Fibroblast of pulmonary artery (primary cell): ENCODE data around the gene F2R.
A peak's percentile ranks its signal among the peaks of the same experiment; 100 is the strongest.
"Not testable (repeated sequence)": the region's sequence is repeated elsewhere in the genome, so short reads cannot be mapped to it uniquely, and the experiment has no call there.

ENCODE experiments used
- DNase-seq: peaks from one replicate; pipeline ENCODE4 v3.0.0-alpha.2; 2010; ENCODE audit warnings: low read depth
- H3K4me3 ChIP-seq: replicated peaks from 2 replicates; pipeline ENCODE4 v1.5.1; 2011; ENCODE audit warnings: low read depth, mild to moderate bottlenecking, control low read depth, low read length, moderate library complexity
- TF ChIP-seq, protein P1 (sequence below): IDR thresholded peaks from 2 replicates; pipeline ENCODE4 v1.5.1; 2011; ENCODE audit warnings: mild to moderate bottlenecking, control low read depth, low read length, inconsistent platforms; ENCODE audit errors: missing control alignments

F2R gene

DNA sequence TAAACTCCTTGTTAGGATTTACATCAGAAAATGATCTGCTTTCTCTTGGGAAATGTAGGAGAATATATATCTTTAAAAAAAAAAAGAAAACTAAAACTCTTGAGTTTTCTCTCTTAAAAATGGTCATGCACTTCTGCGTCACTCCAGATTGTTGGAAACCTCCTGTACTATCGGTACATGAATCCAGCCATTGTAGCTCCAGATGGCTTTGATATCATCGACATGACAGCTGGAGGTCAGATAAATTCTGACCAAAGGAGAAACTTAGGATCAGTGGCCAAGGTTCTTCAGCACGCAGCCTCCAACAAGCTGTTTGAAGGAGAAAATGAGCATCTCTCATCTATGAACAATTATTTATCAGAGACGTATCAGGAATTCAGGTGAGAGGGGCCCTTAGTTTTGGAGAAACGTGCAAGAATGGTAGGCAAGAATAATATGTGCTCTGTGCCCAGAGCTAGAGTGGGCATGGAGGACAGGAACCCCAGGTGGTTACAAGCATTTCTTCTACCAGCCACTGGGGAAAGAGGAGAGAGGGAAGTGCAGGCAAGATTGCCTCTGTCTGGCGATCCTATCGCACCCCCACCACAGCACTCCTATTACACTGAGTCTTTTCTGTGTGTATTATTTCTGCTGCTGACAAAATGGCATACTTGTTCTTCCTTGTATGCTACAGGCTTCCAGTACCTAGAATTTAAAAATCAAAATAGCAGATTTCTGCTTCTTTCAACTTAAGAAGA, 41.4 kb upstream of the F2R start:
- no peak overlapping the region for H3K4me3 ChIP-seq
- no peak for DNase-seq
- TF ChIP-seq, protein P1, sequence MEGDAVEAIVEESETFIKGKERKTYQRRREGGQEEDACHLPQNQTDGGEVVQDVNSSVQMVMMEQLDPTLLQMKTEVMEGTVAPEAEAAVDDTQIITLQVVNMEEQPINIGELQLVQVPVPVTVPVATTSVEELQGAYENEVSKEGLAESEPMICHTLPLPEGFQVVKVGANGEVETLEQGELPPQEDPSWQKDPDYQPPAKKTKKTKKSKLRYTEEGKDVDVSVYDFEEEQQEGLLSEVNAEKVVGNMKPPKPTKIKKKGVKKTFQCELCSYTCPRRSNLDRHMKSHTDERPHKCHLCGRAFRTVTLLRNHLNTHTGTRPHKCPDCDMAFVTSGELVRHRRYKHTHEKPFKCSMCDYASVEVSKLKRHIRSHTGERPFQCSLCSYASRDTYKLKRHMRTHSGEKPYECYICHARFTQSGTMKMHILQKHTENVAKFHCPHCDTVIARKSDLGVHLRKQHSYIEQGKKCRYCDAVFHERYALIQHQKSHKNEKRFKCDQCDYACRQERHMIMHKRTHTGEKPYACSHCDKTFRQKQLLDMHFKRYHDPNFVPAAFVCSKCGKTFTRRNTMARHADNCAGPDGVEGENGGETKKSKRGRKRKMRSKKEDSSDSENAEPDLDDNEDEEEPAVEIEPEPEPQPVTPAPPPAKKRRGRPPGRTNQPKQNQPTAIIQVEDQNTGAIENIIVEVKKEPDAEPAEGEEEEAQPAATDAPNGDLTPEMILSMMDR = no peak

DNA sequence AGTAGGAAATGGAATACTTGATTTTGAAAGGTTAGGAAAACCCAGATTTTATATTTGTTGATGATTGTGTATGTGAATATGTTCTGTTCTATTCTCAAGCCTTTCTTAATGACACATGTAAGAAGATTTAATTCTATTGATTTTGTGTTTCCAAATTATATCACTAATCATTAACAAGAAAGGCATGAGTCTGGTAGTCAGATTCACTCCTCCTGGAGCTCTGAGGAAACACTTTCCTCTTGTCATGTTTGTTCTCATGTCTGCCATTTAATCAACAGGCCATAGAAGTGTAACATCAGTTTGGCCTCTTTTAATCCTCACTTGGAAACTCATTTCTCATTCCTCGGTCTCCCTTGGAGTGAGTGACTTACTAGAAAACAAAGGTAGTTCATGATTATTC, 40.6 kb upstream of the F2R start:
- DNase-seq = no peak
- TF ChIP-seq, protein P1 = no peak
- no peak overlapping the region for H3K4me3 ChIP-seq

DNA sequence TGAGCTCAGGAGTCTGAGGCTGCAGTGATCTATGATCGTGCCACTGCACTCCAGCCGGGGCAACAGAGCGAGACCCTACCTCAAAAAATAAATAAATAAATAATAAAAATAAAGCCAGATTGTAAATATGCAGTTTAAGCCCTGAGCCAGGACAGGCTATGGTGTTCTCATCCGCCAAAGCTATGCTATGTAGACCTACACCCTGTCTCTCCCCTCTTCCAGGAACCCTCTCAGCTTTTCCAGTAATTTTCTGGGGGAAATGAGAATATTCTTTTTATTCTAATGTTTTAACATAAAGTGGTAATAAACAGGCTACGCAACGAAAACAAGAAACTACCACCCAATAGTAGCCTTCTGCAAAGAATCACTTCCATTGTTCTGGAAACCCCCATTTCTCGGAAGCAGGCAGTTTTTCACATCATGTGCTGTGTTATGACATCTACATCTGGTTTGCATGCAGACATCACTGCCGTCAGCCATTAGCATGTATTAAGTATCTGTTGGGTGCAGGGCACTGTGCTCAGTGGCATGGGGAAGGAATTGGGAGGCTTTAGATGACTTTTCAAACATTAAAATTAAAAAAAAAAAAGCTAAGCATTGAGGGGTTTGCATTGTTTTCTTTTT, 38.0 kb upstream of the F2R start:
- H3K4me3 ChIP-seq = no peak overlapping the region
- no peak for DNase-seq
- TF ChIP-seq, protein P1 = no peak

DNA sequence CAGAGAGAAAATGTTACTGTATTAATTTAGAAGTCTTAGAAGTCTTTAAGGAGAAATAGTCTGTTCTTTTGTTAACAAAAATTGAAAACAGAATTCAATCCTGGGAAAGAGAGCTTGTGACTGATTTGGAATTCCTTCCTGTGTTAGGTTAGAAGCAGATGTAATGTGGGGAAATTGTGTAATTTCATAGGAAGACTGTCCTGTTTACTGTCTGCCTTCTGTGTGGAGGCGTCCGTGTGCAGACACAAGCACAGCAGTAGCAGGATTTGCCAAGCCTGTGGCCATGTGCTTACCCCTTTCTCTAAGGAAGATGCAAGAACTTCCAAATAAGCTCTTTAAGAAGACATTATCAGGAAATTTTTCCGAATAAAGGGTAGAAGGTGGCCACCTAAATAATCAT, 36.7 kb upstream of the F2R start:
- H3K4me3 ChIP-seq = no peak overlapping the region
- TF ChIP-seq, protein P1 = no peak
- DNase-seq = peak; percentile 81

DNA sequence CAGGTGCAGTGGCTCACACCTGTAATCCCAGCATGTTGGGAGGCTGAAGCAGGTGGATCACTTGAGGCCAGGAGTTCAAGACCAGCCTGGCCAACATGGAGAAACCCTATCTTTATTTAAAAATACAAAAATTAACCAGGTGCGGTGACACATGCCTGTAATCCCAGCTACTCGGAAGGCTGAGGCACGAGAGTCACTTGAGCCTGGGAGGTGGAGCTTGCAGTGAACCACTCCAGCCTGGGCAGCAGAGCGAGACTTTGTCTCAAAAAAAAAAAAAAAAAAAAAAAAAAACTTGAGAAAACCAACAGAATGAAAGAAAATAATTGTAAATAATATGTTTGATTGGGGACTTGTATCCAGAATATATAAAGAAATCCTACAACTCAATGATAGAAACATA, 35.1 kb upstream of the F2R start:
- H3K4me3 ChIP-seq, DNase-seq: not testable (repeated sequence)

DNA sequence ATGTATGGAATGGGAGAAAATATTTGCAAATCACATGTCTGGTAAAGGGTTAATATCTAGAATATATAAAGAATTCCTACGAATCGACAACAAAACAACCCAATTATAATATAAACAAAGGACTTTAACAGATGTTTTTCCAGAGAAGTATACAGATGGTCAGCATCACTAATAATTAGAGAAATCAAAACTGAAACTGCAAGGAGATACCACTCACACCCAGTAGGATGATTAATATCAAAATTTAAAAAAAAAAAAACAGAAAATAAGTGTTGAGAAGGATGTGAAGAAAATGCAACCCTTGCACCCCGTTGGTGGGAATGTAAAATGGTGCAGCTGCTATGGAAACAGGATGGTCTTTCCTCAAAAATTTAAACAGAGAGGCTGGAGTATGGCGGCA, 34.6 kb upstream of the F2R start:
- TF ChIP-seq, protein P1 = no peak
- no peak overlapping the region for H3K4me3 ChIP-seq
- no peak for DNase-seq

DNA sequence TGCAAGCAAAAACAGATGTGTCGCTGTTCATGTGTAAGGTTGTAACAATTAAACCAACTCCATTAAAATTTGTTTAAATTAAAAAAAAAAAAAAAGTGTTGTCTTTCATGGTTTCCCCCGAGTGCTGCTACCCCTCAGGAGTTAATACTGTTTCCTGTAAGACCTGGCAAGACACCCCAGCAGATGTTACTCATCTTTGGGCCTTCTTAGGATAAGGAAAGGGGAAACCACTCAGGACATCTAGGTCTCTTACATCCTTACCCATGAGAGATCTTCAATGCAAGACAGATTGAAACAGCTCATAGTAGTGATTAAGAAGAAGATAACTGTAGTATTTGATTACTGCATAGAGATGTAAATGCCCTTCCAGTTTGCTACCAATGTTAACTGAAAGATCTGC, 33.5 kb upstream of the F2R start:
- DNase-seq = no peak
- H3K4me3 ChIP-seq = no peak overlapping the region
- TF ChIP-seq, protein P1 = no peak
